ENCODE results near the gene PTPRN2.
A peak's percentile ranks its signal among the peaks of the same experiment; 100 is the strongest.
"Not testable (repeated sequence)": the region's sequence is repeated elsewhere in the genome, so short reads cannot be mapped to it uniquely, and the experiment has no call there.

Gene PTPRN2

GRCh38 chr7:158530800-158531609, 56.6 kb downstream of the PTPRN2 start:
- no peak for DNase-seq

DNA sequence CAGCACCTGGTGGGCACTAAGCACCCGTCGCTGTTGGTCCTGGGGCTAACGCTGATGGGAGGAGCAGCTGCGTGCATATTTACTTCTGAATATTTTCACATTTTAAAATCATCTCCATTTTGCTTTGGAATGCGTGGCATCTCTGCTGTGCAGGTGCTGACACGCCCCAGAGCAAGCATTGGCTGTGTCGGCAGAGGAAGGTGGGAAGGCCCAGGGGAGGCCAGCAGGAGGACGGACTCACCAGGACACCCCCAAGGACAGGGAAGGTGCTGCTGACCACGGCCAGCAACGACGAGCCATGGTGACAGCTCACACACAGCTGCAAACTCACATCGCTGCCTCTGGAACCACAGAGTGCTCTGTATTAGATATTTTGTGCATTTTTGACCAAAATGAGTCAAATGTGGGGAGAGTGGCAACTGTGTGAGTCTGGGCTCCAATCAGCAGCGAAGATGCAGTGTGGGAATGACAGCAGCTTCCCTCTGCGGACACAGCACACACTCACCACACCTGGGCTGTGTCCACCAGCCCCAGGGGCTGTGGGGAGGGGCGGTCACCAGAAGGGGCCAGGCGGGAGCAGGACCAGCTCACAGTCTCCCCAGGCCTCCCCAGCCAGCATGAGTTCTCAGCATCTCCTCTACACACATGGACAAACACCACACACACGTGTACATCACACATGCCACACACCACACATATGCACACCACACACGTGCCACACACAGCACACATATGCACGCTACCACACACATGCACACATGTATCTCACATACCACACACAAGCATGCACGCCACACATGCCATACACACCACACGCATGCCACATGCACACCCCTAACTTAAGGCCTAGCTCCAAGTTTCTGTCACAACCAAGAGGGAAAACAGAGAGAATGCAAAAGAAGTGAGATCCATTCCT, 58.2 kb downstream of the PTPRN2 start:
- DNase-seq, result no peak

- DNase-seq, result no peak
These were observed 59.6 kb downstream of the PTPRN2 start for GRCh38 chr7:158527915-158528502.

GRCh38 chr7:158527495-158527894, 60.1 kb downstream of the PTPRN2 start:
- DNase-seq, result no peak

DNA sequence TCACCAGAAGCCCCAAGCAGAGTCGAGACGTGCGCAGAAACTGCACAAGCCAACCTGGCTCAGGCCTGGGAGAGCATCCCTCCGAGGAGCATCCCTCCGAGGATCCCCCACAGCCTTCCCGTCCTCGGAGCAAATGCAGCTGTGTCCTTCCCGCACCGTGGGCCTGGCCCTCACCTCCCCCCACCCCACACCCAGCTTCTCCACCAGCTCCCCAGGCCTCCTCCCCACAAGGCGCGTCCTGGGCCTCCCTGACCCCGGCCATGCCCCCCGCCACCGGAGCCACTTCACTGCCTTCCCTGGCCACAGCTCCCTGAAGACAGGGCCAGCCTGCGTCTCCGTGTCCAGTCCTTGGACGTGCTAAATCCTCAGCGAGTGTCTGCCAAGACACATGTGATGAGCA, 60.6 kb downstream of the PTPRN2 start:
- no peak for DNase-seq

DNA sequence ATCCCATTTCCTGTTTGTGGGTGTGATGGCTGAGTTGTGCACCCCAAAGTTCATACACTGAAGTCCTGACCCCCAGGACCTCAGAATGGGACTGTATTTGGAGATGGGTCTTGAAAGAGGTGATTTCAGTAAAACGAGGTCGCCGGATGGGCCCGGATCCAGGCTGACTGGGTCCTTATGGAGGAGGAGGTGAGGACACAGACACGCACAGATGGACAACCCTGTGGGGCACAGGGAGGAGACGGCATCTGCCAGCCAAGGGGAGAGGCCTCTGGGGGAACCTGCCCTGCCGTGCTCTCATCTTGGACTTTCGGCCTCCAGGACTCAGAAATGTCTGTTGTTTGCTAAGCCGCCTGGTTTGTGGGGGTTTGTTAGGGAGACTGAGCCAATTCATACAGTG, 61.1 kb downstream of the PTPRN2 start:
- no peak for DNase-seq

DNA sequence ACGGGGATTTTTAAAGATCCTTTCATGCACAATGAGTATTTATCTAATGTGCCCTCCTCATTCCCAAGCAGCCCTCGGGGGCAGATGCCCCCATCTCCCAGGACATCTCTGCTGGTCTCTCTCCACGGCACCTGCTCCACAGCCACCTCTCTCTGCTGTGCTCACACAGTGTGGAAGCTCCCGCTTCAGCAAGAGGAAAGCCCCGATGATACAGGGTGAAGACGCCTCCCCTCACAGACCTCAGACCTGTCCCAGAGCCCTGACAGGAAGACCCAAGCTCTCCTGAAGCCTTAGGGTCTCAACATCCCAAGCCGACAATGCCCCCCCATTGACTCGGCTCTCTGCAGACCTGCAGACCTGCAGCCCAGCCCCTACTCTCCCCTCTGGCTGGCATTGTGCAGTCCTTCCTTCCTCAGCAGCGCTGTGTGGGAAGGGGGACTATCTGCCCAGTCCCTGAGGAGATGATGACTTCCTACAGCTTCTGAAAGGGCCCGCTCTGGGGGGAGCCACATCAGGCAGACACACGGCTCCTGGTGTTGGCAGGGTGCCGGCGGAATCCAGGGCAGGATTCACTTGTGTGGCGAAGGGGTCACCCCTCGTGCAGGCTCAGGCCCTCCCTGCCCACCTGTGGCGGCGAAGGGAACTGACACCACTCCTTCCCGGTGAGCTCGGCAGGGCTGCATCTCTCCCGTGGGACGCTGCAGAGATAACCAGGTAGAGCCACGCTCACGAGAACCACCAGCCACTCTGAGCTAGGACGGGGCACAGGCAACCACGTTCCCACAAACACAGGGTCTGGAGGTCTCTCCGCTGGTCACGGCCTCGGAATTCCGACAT, 61.8 kb downstream of the PTPRN2 start:
- no peak for DNase-seq

GRCh38 chr7:158524749-158525635, 62.6 kb downstream of the PTPRN2 start:
- no peak for DNase-seq

GRCh38 chr7:158524286-158524685, 63.3 kb downstream of the PTPRN2 start:
- peak; percentile 60 for DNase-seq

DNA sequence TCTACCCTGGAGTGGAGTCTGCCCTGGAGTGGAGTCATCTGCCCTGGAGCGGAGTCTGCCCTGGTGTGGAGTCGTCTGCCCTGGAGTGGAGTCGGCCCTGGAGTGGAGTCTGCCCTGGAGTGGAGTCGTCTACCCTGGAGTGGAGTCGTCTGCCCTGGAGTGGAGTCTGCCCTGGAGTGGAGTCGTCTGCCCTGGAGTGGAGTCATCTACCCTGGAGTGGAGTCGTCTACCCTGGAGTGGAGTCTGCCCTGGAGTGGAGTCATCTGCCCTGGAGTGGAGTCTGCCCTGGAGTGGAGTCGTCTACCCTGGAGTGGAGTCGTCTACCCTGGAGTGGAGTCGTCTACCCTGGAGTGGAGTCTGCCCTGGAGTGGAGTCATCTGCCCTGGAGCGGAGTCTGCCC, 63.7 kb downstream of the PTPRN2 start:
- DNase-seq, result not testable (repeated sequence)

- not testable (repeated sequence) for DNase-seq
These were observed 64.3 kb downstream of the PTPRN2 start for GRCh38 chr7:158523165-158523856.

GRCh38 chr7:158521795-158522194, 65.8 kb downstream of the PTPRN2 start:
- not testable (repeated sequence) for DNase-seq

- DNase-seq, result no peak
These were observed 66.8 kb downstream of the PTPRN2 start for GRCh38 chr7:158520825-158521224.

DNA sequence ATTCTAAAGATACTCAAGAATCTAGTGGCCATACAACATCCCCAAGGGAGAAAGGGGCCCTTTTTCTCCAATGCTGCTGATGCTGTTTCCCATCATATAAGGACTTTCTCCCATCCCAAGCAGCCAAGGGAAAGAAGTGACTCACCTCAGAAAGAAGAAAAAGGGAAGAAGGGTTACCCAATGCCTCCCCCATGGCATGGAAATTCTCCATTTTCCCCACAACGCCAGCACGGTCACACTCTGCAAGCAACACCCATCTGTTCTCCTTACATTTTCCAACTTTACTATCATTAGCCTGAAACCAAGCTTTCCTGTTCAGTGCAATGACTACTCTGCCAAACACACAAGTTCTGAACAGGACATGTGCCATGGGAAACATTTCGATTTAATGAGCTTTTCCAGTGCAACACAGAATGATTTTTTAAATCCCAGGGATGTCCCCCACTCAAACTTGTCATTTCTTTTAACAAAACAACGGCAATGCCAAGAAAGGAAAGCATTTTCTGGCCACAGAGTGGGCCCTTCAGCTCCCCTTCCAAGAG, 67.9 kb downstream of the PTPRN2 start:
- DNase-seq, result no peak

DNA sequence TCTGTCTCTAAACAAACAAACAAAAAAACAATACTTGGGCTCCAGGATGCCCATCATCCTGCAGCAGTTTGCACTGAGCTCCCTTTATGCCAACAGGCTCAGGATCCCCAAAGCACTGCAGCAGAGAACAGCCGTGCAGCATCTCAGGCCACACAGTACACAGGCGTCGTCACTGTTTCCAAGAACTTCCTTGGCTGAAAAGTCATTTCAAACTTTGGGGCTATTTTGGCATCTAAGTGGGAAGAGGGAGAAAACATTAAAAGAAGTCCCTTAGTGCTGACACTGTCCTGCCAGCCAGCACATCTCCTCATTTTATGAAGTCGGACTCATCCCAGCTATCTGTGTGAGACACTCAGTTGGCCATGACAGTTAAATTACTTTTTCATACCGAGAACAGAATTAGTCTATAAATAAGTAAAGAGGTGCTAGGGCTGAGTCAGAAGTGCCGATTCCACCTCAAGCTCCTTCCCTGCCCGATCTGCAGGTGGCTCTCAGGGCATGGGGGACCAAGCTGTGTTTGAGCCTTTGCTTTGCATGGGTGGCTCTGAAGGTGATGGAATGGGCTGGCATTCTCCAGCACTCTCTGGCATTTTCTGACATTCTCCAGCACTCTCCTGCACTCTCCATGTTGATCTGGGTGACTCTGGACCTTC, 68.5 kb downstream of the PTPRN2 start:
- DNase-seq, result no peak

DNA sequence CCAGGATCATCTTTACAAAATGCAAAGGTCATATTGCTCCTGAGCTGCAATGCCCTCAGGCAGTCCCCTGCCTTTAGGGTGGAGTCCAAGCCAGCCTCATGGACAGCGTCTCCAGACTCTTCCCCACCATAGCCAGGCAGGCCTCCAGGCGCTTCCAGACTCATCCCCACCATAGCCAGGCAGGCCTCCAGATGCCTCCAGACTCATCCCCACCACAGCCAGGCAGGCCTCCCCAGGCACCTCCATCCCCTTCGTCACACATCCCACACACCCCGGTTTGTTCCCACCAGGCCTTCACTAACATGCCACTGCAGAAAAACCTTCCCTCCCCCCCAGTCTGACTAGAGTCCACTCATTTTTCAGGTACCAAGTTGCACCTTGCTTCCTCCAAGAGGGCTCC, 70.1 kb downstream of the PTPRN2 start:
- no peak for DNase-seq

- no peak for DNase-seq
These were observed 70.6 kb downstream of the PTPRN2 start for GRCh38 chr7:158517072-158517471.

DNA sequence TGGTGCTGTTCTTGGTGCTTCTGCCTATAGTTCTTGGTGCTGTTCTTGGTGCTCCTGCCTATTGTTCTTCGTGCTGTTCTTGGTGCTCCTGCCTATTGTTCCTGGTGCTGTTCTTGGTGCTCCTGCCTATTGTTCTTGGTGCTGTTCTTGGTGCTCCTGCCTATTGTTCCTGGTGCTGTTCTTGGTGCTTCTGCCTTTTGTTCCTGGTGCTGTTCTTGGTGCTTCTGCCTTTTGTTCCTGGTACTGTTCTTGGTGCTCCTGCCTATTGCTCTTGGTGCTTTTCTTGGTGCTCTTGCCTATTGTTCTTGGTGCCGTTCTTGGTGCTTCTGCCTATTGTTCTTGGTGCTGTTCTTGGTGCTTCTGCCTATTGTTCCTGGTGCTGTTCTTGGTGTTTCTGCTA, 71.1 kb downstream of the PTPRN2 start:
- no peak for DNase-seq

GRCh38 chr7:158512869-158513268, 74.8 kb downstream of the PTPRN2 start:
- no peak for DNase-seq

GRCh38 chr7:158512042-158512441, 75.6 kb downstream of the PTPRN2 start:
- no peak for DNase-seq

Data from NCI-H146 (cell line).